GM19351 (cell line): ENCODE results near the gene PPARGC1A.

Experiments used
- ATAC-seq: cut with Tn5 transposase; IDR thresholded peaks from one replicate; pipeline ENCODE4 v1.9.1; 2021; ENCODE audit warnings: mild to moderate bottlenecking, moderate library complexity; ENCODE audit not compliant: unreplicated experiment

PPARGC1A gene

DNA sequence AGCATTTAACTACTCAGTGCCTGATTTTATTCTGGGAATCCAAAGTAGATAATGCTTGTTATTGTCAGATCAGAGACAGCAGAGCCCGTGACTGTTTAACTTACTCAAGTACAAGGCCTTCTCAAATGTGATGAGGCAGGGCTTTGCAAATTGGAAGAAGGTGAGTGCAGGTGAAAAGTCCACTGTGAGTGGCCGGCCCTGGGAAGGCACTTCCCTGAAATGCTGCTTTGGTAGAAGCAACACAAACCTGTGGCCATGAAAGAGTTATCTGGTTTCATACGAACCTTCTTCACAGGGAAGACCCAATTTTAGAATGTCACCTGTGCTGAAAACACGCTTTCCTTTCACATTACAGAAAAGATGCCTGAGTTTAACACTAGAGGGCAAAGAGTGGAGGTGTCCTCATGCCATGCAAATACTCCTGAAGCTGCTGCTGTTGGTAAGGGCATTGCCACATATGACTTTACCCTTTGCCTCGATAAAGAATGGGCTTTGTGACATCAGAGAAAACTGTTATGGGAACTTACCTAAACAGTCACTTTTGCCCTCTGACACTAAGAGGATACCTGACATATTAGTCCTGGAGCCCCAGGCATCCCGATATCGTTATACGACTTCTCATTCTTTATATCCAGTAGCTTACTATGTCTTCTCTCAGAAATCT, 8.0 kb downstream of the PPARGC1A start:
- no peak for ATAC-seq

DNA sequence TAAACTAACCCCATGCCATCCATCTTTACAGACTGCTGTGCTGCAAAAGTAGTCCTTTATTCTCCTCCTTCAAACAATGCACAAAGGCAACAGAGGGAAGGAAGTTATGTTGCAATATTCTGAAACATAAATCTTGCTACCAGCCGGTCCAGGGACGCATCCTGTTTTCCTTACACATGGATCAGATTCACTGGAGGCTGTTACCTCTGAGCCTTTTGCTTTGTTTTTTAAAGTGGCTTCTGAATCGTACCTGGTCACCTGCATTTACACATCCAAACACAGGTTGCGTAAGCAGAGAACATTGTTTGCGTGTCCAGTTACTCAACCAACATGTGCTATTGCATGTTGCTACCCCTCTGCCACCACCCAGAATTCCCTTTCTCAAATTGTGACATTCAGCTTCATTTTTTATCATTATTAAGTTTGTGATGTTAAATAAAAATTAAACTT, 8.8 kb downstream of the PPARGC1A start:
- ATAC-seq: no peak

DNA sequence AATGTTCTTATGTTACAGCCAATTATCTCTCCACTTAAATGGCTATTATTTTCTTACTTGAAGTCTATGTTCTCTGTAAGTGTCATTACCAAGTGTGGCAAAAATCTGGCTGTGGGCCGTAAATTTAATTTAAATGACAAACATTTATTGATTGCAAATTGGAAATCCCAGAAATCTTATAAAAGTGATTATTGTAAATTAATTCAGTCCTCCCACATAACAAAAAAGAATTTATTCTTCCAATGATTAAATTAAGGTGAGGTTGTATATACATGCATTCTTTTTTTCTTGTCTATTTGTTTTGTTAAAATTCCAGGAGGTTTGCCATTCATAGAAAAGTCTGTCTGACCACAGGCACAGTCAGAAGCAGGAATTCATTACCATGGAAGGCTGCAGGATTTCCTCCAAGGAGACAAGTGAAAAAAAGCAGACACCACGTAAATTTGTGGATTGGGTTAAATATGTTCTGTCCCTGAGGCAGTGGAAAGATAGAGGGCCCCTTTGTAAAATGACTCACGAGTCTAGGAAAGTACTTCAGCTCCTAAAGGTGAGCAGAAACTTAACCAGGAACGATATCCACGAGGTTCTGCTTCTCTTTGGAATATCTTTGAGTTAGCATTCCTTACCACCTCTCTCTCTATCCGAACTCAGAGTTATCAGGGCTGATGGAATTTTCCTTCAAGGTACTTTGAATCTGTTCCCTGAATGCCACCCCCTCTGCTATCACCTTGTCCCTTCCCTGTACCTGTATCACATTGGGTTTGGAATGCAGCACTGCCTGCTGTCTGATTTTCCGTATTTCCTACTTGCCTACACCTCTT, 10.7 kb downstream of the PPARGC1A start:
- ATAC-seq: no peak

DNA sequence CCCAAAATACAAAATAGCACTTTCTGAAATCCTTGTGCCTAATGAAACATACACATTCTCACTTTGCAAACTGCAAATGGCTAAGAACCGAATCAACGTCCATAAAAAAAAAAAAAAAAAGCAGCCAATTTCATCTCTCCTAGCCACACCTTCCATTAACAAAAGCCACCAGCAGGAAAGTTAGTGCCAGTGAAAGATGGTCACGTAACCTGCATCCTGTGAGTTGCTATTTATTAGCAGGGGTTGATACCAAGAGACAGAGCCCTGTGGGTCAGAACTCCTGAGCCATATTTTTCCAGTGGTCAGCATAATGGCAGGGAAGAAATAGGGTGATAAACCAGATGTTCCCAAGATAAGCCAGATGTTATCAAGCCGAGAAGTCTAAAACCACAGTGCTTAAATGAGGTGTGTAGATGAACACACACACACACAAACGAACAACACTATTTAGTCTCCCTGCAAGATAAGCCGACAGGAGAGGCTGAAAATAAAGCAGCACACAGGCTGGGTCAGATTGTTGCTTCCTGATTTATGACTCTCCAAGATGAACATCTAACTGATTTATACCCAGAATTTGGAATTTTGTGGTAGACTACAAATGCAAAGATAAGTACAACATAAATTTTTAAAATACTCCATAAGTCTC, 11.5 kb downstream of the PPARGC1A start:
- ATAC-seq: no peak

GRCh38 chr4:23877758-23878229, 12.1 kb downstream of the PPARGC1A start:
- no peak for ATAC-seq

GRCh38 chr4:23876418-23877089, 13.3 kb downstream of the PPARGC1A start:
- ATAC-seq: no peak

DNA sequence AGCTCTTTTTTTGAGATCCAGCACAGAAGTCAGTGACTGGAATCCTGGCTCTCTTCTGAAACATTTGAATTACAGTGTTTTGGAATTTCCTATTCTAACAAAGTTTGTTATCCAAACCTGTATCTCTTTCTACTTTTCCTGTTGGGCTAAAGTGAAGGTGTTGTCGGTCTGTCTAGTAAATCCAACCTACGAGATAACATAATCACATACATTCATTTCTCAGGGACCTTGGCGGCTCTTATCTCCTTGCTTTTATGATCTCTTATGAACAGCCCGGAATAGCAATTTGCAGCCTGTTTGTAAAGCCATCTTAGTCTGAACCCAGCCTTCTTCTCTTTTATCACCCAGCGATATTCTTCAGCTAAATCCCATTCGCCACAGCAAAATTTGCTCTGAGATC, 14.5 kb downstream of the PPARGC1A start:
- ATAC-seq: no peak

- ATAC-seq: no peak
Measured at GRCh38 chr4:23874536-23874901, 15.3 kb downstream of the PPARGC1A start.

- no peak for ATAC-seq
Measured at GRCh38 chr4:23873717-23874535, 15.9 kb downstream of the PPARGC1A start.

DNA sequence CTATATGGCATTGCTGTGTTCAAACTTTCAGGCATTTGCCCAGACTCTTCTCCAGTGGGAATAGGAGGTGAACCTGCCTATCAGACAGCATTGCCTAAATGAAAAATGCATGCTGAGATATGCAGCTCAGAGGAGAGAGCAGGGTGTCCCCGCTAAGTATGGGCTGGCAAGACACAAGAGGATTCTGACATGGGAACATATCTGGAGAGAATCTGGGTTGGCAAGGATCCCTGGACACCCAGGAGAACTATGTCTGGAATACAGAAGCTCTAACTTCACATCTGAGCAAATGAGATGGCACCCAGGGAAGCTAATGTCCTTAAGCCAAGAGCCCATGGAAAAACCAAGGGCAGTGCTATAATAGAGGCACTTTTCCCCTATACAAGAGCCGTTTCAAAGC, 18.4 kb downstream of the PPARGC1A start:
- no peak for ATAC-seq

DNA sequence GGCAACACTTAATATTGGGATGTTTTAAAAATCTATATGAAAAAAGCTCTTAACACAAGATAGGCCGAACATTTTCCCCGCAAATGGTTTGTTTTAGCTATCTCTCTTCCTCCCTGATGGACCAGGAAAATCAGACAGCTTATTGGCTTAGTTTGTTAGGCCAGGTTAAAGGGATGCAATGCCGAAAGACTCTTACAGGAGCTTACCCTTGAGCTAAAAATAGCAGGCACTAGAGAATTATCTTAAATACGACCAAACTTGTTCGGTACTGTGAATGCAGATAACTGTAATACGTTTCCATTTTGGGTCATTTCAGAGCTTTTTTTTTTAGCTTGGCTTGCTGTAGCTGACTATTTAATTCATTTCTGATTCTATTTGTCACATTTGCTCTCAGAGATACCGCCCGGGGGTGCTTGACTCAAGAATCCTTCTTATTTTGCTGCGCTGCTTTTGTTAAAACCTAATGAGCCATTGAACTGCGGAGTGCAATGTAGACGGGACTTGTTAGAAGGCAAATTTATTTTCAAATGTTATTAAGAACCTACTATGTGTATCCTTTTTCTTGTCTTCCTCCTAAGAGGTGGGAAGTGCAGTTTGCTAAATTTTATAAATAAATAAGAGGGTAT, 23.3 kb downstream of the PPARGC1A start:
- no peak for ATAC-seq

- ATAC-seq: no peak
Measured at GRCh38 chr4:23861897-23862296, 27.9 kb downstream of the PPARGC1A start.

DNA sequence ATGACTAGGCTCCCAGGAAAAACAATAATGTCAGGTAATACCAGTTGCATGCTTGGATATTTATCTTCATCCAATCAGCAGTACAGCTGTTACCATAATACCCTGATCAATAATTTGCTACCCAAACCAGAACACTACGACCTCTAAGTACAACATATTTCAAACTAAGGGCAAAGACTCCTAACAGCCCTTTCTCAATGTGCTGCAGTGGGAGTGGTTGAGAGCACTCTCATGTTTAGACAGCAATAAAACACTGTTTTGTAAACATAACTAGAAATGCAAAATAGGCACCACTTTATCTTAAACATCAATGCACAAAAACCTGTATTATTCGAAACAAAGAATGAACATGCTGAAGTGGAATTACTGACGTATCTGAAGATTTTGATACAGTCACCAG, 28.9 kb downstream of the PPARGC1A start:
- no peak for ATAC-seq

DNA sequence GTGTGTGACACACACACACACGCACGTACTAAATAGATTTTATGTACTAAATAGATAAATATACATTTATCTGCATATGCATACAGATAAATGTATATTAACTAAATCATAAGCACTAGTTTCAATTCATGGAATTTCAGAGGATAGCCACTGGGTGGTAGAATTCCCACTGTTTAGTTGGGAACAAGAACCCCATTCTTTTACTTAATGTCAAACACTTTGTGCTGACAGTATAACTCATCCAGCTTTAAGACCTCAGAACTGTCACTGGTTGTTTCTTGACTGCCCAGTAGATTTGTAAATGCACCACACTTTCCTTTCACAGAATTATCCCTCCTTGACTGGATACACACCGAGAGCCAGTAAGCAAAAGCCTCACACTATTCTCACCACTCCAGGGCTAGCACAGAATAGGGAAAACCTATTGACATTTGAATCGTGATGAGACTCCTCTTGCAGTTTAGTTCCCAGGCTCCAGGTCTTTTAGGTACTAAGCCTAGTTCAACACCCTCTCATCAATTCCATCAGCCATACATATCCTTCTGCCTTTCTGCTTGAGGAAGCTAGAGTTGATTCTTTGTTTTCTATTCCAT, 32.4 kb downstream of the PPARGC1A start:
- no peak for ATAC-seq

DNA sequence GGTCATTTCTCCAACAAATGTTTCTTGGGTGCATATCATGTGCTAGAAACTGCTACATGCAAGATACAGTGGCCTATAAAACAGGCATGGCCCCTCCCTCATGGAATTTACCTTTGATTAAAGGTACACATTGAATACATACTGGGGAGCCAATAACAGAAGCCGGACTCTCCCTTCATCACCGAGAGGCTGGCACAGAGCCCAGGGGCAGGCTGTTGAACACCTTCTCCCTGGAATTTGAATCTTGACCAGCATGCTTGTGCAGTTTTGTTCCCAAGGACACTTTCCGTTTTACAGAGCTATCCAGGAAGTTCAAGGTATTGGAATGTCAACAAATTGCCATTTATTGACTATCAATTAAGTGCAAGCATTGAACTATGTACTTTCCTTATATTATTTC, 33.2 kb downstream of the PPARGC1A start:
- no peak for ATAC-seq

DNA sequence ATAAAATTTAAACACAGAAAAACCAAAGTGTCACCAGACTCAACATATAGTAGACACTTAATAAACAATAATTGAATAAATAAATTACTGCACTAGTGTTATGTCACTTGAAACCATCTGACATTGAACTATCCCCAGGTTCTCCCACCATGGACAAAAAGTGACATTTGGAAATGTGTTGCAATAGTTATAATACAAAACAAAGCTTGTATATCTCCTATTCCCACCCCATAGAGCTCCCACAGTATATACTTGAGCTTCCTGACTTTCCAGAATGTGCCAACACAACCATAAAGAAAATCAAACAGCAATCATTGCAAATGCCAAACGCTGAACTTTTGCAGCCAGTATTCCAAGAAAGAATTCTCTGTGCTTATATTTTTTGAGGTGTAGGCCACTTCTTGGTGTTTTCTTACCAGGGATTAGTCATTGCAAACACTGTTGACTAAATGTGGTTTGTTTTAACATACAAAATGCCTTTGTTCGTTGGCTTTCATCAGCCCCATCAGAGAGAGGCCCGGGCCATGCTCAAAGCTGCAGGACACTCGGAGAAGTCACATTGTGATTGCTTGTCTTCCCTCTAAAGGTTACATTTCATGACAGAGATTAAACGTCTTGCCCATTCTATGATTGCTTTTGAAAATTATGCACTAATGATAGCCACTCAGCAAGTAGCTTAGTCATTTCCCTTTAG, 33.8 kb downstream of the PPARGC1A start:
- no peak for ATAC-seq

GRCh38 chr4:23853986-23854660, 35.7 kb downstream of the PPARGC1A start:
- ATAC-seq: no peak

- no peak for ATAC-seq
Measured at GRCh38 chr4:23851464-23851863, 38.4 kb downstream of the PPARGC1A start.
